Measurements from ENCODE around the gene C13orf42.

Gene C13orf42

DNA sequence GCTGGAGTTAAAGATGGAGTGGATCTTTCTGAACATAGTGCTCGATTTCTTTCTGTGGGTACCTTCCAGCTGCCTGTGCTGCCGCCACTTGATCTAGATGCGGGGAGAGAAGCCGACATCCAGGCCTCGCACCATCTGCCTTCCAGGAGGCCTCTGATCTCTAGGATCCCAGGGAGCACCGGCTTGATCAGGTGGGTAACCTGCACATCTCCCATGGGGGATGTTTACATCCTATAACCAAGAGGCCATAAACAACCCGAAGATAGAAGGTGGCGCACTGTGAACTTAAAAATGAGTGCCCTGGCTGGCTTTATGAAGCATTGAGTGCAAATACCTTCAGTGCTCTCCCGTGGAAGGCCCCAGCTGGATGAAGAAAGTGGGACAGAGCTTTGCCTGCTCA is at the start of gene C13orf42:
TSS of gene C13orf42 (minus strand) at position 101 of the 400 bp plus-strand sequence. CDS start at position 36, 65 bp downstream.
- DNase-seq = no peak

DNA sequence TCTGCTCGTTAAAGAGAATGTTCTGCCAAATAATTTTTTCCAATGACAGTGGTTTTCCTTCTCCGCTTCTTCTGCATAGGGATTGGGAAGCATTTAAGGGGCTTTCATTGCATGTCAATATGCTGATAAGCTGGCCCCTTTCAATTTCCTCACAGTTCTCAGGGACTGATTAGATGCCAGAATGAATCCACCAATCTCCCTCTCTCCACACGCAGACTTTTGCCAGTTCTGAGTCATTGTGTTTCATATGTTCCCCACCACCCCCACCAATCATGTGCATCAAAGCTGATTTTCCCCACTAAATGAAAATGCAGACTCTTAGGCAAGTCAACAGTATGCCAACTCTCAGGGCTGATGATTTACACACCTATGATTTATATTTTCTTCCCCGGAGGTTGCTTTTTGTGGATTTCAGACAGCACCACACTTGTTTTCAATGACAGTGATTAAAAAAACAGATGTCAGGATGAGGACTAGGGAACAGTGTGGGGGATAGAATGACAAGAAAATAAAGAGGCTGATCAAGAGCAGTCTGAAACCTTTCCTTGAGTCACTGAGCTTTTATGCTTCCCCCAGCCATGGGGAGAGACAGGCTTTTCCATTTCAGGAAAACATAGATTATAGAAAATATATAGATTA is 47.9 kb upstream of the C13orf42 start:
- DNase-seq = no peak

- DNase-seq = no peak
Measured at GRCh38 chr13:51158365-51158764, 47.3 kb upstream of the C13orf42 start.

- no peak for DNase-seq
Measured at GRCh38 chr13:51156648-51157047, 45.6 kb upstream of the C13orf42 start.

- DNase-seq = no peak
Measured at GRCh38 chr13:51155776-51156515, 44.9 kb upstream of the C13orf42 start.

GRCh38 chr13:51155161-51155560 is 44.1 kb upstream of the C13orf42 start:
- DNase-seq = no peak

DNA sequence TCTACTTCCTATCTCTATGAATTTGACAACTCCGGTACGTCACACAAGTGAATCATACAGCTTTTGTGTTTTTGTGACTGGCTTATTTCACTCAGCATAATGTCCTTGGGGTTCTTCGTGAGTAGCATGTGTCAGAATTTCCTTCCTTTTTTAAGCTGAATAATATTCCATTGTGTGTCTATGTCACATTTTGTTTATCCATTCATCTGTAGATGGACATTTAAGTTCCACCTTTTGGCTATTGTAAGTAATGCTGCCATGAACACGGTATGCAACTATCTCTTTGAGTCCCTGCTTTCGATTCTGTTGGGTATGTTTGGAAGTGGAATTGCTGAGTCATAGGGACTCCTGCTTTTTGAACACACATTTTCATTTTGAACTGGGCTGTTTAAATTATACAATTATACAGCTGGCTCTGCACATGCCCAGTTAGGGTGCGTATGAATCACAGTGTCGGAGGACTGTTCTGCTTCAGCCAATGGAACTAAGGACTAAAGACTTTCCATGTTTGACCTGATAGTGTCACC is 43.0 kb upstream of the C13orf42 start:
- no peak for DNase-seq

DNA sequence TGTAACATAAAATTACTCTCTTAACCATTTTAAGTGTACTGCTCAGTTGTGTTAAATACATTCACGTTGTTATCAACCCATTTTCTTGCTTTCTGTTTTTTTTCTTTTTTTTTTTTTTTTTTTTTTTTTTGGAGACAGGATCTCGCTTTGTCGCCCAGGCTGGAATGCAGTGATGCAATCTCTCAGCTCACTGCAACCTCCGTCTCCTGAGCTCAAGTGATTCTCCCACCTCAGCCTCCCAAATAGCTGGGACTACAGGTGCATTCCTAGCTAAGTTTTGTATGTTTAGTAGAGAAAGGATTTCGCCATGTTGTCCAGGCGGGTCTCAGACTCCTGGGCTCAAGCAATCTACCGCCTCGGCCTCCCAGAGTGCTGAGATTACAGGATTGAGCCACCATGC is 42.5 kb upstream of the C13orf42 start:
- no peak for DNase-seq

GRCh38 chr13:51152701-51153100 is 41.6 kb upstream of the C13orf42 start:
- no peak for DNase-seq

DNA sequence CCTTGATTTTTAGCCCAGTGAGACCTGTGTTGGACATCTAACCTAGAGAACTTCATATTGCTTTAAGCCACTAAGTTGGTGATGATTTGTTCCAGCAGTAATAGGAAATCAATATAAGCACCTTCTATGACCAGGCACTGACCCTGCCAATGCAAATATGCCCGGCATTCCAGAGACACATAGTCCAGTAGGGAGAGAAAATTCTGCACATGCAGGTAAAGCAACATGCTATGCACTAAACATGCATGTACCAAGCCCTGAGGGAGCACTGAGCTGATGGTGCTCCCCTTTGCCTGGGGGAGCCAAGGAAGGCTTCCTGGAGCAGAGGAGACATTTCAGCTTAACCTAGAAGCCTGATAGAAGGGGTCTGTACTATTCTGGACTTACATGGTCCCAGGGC is 40.4 kb upstream of the C13orf42 start:
- DNase-seq = no peak

GRCh38 chr13:51148952-51149573 is 38.0 kb upstream of the C13orf42 start:
- no peak for DNase-seq

- no peak for DNase-seq
Measured at GRCh38 chr13:51148223-51148951, 37.3 kb upstream of the C13orf42 start.

GRCh38 chr13:51147732-51148131 is 36.7 kb upstream of the C13orf42 start:
- no peak for DNase-seq

GRCh38 chr13:51146667-51147066 is 35.6 kb upstream of the C13orf42 start:
- no peak for DNase-seq

GRCh38 chr13:51137250-51137649 is 26.2 kb upstream of the C13orf42 start:
- DNase-seq = no peak

GRCh38 chr13:51136276-51136980 is 25.4 kb upstream of the C13orf42 start:
- DNase-seq = no peak

- no peak for DNase-seq
Measured at GRCh38 chr13:51134763-51135365, 23.8 kb upstream of the C13orf42 start.

DNA sequence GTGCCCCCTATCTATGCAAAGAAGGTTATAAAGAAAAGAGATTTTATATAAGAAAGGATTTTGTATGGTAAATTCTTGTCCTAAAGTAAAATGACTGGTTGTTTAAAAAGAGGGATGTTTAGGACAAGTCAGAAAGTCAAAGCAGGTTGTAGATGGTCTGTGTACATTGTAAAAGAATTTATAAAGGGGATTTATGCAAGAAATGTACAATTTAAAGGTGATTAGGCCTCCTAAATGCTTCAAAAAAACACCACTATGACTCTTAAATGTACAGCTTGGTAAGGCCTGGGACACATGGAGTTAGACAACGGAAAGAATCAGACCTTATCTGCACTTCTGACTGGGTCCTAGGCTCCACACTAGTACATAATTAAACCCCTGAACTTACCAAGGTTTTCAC is 19.3 kb upstream of the C13orf42 start:
- DNase-seq = no peak

DNA sequence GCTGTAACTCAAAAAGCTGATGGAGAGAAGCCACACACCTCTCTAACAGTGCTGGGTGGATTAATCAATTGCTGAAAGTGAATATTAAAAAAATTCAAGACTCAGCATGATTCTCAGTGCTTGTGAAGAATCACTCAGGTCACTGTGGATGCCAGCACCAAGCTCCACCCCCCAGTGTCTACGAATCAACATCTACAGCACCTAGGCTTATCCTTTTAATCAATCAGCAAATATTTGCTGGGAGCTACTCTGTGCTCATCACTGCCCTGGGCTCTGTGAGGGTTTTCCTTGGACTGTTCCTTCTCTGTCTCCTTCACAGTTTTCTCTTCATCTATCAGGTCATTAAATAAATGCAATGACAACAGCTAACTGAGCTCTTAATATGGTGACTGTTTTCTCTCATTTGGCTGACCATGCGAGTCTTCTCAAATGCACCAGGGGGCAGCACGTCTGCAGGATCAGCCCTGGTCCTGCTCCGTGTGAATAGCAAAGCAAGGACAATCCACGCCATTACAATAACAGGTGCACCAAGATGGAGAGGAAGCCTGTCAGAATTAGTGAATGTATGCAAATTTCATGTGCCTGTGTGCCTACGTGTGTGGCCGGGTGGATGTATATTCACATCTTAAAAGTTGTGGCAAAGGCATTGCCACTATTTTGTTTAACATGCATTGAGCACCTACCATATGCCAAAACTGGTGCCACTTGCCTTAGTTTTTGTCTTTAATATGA is 14.6 kb upstream of the C13orf42 start:
- DNase-seq = peak in 1 of 2 donors; percentile 18

DNA sequence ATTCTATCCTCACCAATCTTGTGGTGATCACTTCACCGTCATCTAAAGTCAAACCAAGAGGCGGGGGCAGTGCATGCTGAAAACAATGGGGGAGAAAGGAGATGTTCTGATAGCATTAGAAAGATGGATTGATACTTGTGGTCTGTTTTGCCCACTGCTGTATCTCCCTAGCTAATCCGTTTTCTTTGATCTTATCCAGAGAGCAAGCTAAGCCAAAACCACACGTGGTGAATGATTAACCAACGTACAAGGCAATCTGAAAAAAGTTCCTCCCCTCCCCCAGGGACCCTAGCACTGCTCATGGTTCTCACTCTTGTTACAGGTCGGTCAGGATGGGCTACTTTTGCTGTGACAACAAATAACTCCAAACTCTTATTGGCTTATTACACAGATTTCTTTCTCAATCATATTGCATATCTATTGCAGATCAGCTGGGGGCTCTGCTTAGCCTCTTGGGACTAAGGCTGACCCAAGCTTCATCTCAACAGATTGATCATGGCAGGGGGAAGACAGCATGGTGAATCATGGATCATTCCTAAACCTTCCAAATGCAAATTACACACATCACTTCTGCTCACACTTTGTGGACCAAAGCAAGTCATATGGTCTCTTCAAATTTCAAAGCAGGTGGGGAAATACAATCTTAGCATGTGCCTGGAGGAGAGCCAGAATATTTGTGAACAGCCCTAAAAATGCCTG is 11.9 kb upstream of the C13orf42 start:
- DNase-seq = no peak

- DNase-seq = peak in 1 of 2 donors; percentile 6
Measured at GRCh38 chr13:51120873-51121272, 9.8 kb upstream of the C13orf42 start.
